Stimulated activated CD4-positive, alpha-beta T cell treated with anti-CD3 and anti-CD28 coated beads, TNF-alpha, amount 100 ng/mL, for 48 hours (primary cell): ENCODE measurements around the gene JMJD7.

Experiments used
- DNase-seq, 3 donors: peaks; one replicate each; pipeline ENCODE4 v3.0.0-alpha.2; 2020; ENCODE audit warnings: low read depth in 3 of 3

The JMJD7 gene

GRCh38 chr15:41801185-41801584 is 26.7 kb upstream of the JMJD7 start:
- DNase-seq: no peak

- no peak for DNase-seq
Observed at GRCh38 chr15:41801850-41802455, 25.9 kb upstream of the JMJD7 start.

GRCh38 chr15:41804361-41804760 is 23.5 kb upstream of the JMJD7 start:
- DNase-seq: no peak

GRCh38 chr15:41804916-41805666 is 22.8 kb upstream of the JMJD7 start:
- no peak for DNase-seq

- no peak for DNase-seq
Observed at GRCh38 chr15:41805711-41806110, 22.2 kb upstream of the JMJD7 start.

- no peak for DNase-seq
Observed at GRCh38 chr15:41806291-41807181, 21.4 kb upstream of the JMJD7 start.

- no peak for DNase-seq
Observed at GRCh38 chr15:41809121-41809520, 18.8 kb upstream of the JMJD7 start.

GRCh38 chr15:41809526-41810220 is 18.2 kb upstream of the JMJD7 start:
- DNase-seq: no peak

GRCh38 chr15:41810651-41811431 is 17.1 kb upstream of the JMJD7 start:
- DNase-seq: no peak

- DNase-seq: peak; percentile 51 to 58 (median 55)
Observed at GRCh38 chr15:41811432-41812195, 16.3 kb upstream of the JMJD7 start.

- DNase-seq: no peak
Observed at GRCh38 chr15:41812820-41813375, 15.0 kb upstream of the JMJD7 start.

GRCh38 chr15:41813426-41813825 is 14.5 kb upstream of the JMJD7 start:
- DNase-seq: no peak

- no peak for DNase-seq
Observed at GRCh38 chr15:41814534-41814933, 13.4 kb upstream of the JMJD7 start.

- DNase-seq: no peak
Observed at GRCh38 chr15:41816788-41817187, 11.1 kb upstream of the JMJD7 start.

- no peak for DNase-seq
Observed at GRCh38 chr15:41817327-41817726, 10.6 kb upstream of the JMJD7 start.

- DNase-seq: no peak
Observed at GRCh38 chr15:41817781-41818180, 10.1 kb upstream of the JMJD7 start.

GRCh38 chr15:41819455-41820050 is 8.3 kb upstream of the JMJD7 start:
- DNase-seq: no peak

GRCh38 chr15:41820791-41821423 is 7.0 kb upstream of the JMJD7 start:
- DNase-seq: no peak

- no peak for DNase-seq
Observed at GRCh38 chr15:41821831-41822230, 6.1 kb upstream of the JMJD7 start.
